GM18519 (cell line): ENCODE measurements around the gene SORL1-AS1.

Experiments
- ATAC-seq: cut with Tn5 transposase; IDR thresholded peaks from one replicate; pipeline ENCODE4 v1.9.1; 2021; ENCODE audit warnings: mild to moderate bottlenecking, moderate library complexity; ENCODE audit not compliant: unreplicated experiment, low FRiP score

SORL1-AS1 gene

GRCh38 chr11:121435551-121436511, 16.9 kb downstream of the SORL1-AS1 start:
- no peak for ATAC-seq

GRCh38 chr11:121435132-121435531, 17.6 kb downstream of the SORL1-AS1 start:
- ATAC-seq, result no peak

- ATAC-seq, result no peak
These were observed 20.8 kb downstream of the SORL1-AS1 start for GRCh38 chr11:121431820-121432526.

GRCh38 chr11:121429556-121429955, 23.2 kb downstream of the SORL1-AS1 start:
- no peak for ATAC-seq

- ATAC-seq, result no peak
These were observed 25.4 kb downstream of the SORL1-AS1 start for GRCh38 chr11:121427400-121427744.

GRCh38 chr11:121426476-121427399, 26.0 kb downstream of the SORL1-AS1 start:
- no peak for ATAC-seq

- no peak for ATAC-seq
These were observed 26.9 kb downstream of the SORL1-AS1 start for GRCh38 chr11:121425828-121426227.

- peak; percentile 29 for ATAC-seq
These were observed 30.1 kb downstream of the SORL1-AS1 start for GRCh38 chr11:121422675-121423074.

GRCh38 chr11:121421149-121421901, 31.4 kb downstream of the SORL1-AS1 start:
- ATAC-seq, result no peak

GRCh38 chr11:121420398-121420797, 32.4 kb downstream of the SORL1-AS1 start:
- no peak for ATAC-seq

GRCh38 chr11:121419836-121420235, 32.9 kb downstream of the SORL1-AS1 start:
- no peak for ATAC-seq

GRCh38 chr11:121418625-121419114, 34.1 kb downstream of the SORL1-AS1 start:
- ATAC-seq, result peak; percentile 44

GRCh38 chr11:121417607-121418006, 35.2 kb downstream of the SORL1-AS1 start:
- ATAC-seq, result no peak

- ATAC-seq, result no peak
These were observed 35.7 kb downstream of the SORL1-AS1 start for GRCh38 chr11:121417055-121417551.

- ATAC-seq, result no peak
These were observed 36.9 kb downstream of the SORL1-AS1 start for GRCh38 chr11:121415856-121416255.

GRCh38 chr11:121414141-121414913, 38.4 kb downstream of the SORL1-AS1 start:
- no peak for ATAC-seq

- no peak for ATAC-seq
These were observed 39.9 kb downstream of the SORL1-AS1 start for GRCh38 chr11:121412711-121413415.

- no peak for ATAC-seq
These were observed 40.7 kb downstream of the SORL1-AS1 start for GRCh38 chr11:121412000-121412587.
